ENCODE data around the gene TM9SF3.
"Not testable (repeated sequence)": the region's sequence is repeated elsewhere in the genome, so short reads cannot be mapped to it uniquely, and the experiment has no call there.

The TM9SF3 gene

GRCh38 chr10:96556003-96556402, 30.8 kb downstream of the TM9SF3 start:
- no peaks in the 10 kb centered on the region for H3K27me3 ChIP-seq (replicated peaks in 2 of 5; ENCODE audit: control insufficient read depth in 4 of 5, insufficient read depth in 5 of 5, low read length in 4 of 5)
- POLR2A ChIA-PET = no interaction called here
- DNase-seq = peak; percentile 30 to 59 (median 54)
- no peaks in the 10 kb centered on the region for H3K9me3 ChIP-seq (ENCODE audit: control extremely low read depth in 1 of 5, control insufficient read depth in 4 of 5, insufficient read depth in 2 of 5, low read depth in 1 of 5, low read length in 4 of 5)
- no peak overlapping the region for H3K4me3 ChIP-seq (ENCODE audit: control insufficient read depth in 1 of 7, extremely low read depth in 1 of 7, insufficient read depth in 4 of 7, low read depth in 2 of 7, low read length in 6 of 7)
- H3K27ac ChIP-seq (ENCODE audit: insufficient read depth in 1 of 2, low read depth in 1 of 2, low read length in 2 of 2, poor library complexity in 1 of 2, severe bottlenecking in 2 of 2) = no peak overlapping the region
- no peaks in the 10 kb centered on the region for H3K4me1 ChIP-seq (ENCODE audit: control extremely low read depth in 1 of 4, control insufficient read depth in 4 of 4, insufficient read depth in 4 of 4, low read length in 3 of 4)
- CTCF ChIA-PET = interaction anchor here (0.9 to 2.4 kb wide), 10 partner anchors 10 to 181 kb away, joined by 3 to 10 read pairs (median 4); no protein-coding TSS in a partner anchor
- H3K36me3 ChIP-seq (ENCODE audit: control insufficient read depth in 4 of 4, insufficient read depth in 4 of 4, low read length in 3 of 4) = peaks cover 15 to 54% (median 36%) of the 10 kb centered on the region in 4 experiments
- WGBS (ENCODE audit: insufficient coverage) = 86% methylated on average over 1 of the region's 1 CpG

DNA sequence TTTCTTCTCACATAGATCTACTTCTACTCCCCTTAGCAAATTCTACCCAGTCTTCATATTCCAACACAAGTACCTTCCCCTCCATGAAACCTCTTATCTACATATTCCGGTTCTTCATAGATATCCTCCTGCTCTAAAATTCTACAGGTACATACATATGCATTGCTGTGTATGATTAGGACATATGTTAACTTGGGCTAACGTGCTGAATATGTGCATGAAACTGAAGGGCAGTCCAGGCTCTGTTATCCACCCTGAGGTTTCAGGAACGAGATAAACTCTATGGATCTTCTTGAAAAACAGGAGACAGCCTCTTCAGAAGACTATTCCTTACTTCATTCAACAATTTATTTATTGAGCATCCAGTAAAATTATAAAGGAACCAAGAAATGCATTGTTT, 31.5 kb downstream of the TM9SF3 start:
- Histone ChIP-seq H3K4me3 (ENCODE audit: control insufficient read depth in 1 of 7, extremely low read depth in 1 of 7, insufficient read depth in 4 of 7, low read depth in 2 of 7, low read length in 6 of 7) (no peak overlapping the region), H3K9me3 (ENCODE audit: control extremely low read depth in 1 of 5, control insufficient read depth in 4 of 5, insufficient read depth in 2 of 5, low read depth in 1 of 5, low read length in 4 of 5) (no peaks in the 10 kb centered on the region), H3K27ac (ENCODE audit: insufficient read depth in 1 of 2, low read depth in 1 of 2, low read length in 2 of 2, poor library complexity in 1 of 2, severe bottlenecking in 2 of 2) (no peak overlapping the region), H3K4me1 (ENCODE audit: control extremely low read depth in 1 of 4, control insufficient read depth in 4 of 4, insufficient read depth in 4 of 4, low read length in 3 of 4) (no peaks in the 10 kb centered on the region), H3K36me3 (ENCODE audit: control insufficient read depth in 4 of 4, insufficient read depth in 4 of 4, low read length in 3 of 4) (peaks cover 16 to 50% (median 37%) of the 10 kb centered on the region in 4 experiments), H3K27me3 (replicated peaks in 2 of 5; ENCODE audit: control insufficient read depth in 4 of 5, insufficient read depth in 5 of 5, low read length in 4 of 5) (no peaks in the 10 kb centered on the region)
- no peak for DNase-seq
- WGBS (ENCODE audit: insufficient coverage) = 100% methylated on average over 2 of the region's 3 CpGs
- CTCF ChIA-PET = interaction anchor here (1.0 to 1.4 kb wide), 2 partner anchors 161 to 181 kb away, joined by 4 to 5 read pairs; no protein-coding TSS in a partner anchor
- POLR2A ChIA-PET = no interaction called here

GRCh38 chr10:96548589-96548988, 38.2 kb downstream of the TM9SF3 start:
- no peak overlapping the region for H3K4me3 ChIP-seq (ENCODE audit: control insufficient read depth in 1 of 7, extremely low read depth in 1 of 7, insufficient read depth in 4 of 7, low read depth in 2 of 7, low read length in 6 of 7)
- H3K4me1 ChIP-seq (ENCODE audit: control extremely low read depth in 1 of 4, control insufficient read depth in 4 of 4, insufficient read depth in 4 of 4, low read length in 3 of 4) = no peaks in the 10 kb centered on the region
- POLR2A ChIA-PET = no interaction called here
- H3K9me3 ChIP-seq (ENCODE audit: control extremely low read depth in 1 of 5, control insufficient read depth in 4 of 5, insufficient read depth in 2 of 5, low read depth in 1 of 5, low read length in 4 of 5) = no peaks in the 10 kb centered on the region
- H3K27me3 ChIP-seq (replicated peaks in 2 of 5; ENCODE audit: control insufficient read depth in 4 of 5, insufficient read depth in 5 of 5, low read length in 4 of 5) = no peaks in the 10 kb centered on the region
- CTCF ChIA-PET = interaction anchor here (0.6 kb wide), 1 partner anchor 33 kb away, joined by 4 read pairs; no protein-coding TSS in a partner anchor
- peaks cover 20 to 61% (median 42%) of the 10 kb centered on the region in 4 experiments for H3K36me3 ChIP-seq (ENCODE audit: control insufficient read depth in 4 of 4, insufficient read depth in 4 of 4, low read length in 3 of 4)
- H3K27ac ChIP-seq (ENCODE audit: insufficient read depth in 1 of 2, low read depth in 1 of 2, low read length in 2 of 2, poor library complexity in 1 of 2, severe bottlenecking in 2 of 2) = no peak overlapping the region
- DNase-seq = peak in 2 of 3 donors; percentile 10 to 13
- no CpG with 5 or more reads among the region's 5 CpGs for WGBS (ENCODE audit: insufficient coverage)

DNA sequence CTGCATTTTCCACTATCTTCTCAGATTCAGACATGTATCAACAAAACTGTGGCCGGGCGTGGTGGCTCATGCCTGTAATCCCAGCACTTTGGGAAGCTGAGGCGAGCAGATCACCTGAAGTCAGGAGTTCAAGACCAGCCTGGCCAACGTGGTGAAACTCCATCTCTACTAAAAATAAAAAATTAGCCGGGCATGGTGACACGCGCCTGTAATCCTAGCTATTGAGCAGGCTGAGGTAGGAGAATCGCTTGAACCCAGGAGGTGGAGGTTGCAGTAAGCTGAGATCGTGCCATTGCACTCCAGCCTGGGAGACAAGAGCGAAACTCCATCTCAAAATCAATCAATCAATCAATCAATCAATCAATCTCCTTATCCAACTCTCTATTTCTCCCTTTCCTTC, 41.3 kb downstream of the TM9SF3 start:
- H3K36me3 ChIP-seq (ENCODE audit: control insufficient read depth in 4 of 4, insufficient read depth in 4 of 4, low read length in 3 of 4) = peaks cover 22 to 62% (median 41%) of the 10 kb centered on the region in 4 experiments
- CTCF ChIA-PET = interaction anchor here (0.9 to 1.0 kb wide), 2 partner anchors 150 to 170 kb away, joined by 3 to 4 read pairs; no protein-coding TSS in a partner anchor
- H3K9me3 ChIP-seq (ENCODE audit: control extremely low read depth in 1 of 5, control insufficient read depth in 4 of 5, insufficient read depth in 2 of 5, low read depth in 1 of 5, low read length in 4 of 5); DNase-seq; H3K4me1 ChIP-seq (ENCODE audit: control extremely low read depth in 1 of 4, control insufficient read depth in 4 of 4, insufficient read depth in 4 of 4, low read length in 3 of 4); POLR2A ChIA-PET; H3K27ac ChIP-seq (ENCODE audit: insufficient read depth in 1 of 2, low read depth in 1 of 2, low read length in 2 of 2, poor library complexity in 1 of 2, severe bottlenecking in 2 of 2); H3K4me3 ChIP-seq (ENCODE audit: control insufficient read depth in 1 of 7, extremely low read depth in 1 of 7, insufficient read depth in 4 of 7, low read depth in 2 of 7, low read length in 6 of 7); H3K27me3 ChIP-seq (replicated peaks in 2 of 5; ENCODE audit: control insufficient read depth in 4 of 5, insufficient read depth in 5 of 5, low read length in 4 of 5): not testable (repeated sequence)
- WGBS (ENCODE audit: insufficient coverage) = 100% methylated on average over 5 of the region's 10 CpGs

DNA sequence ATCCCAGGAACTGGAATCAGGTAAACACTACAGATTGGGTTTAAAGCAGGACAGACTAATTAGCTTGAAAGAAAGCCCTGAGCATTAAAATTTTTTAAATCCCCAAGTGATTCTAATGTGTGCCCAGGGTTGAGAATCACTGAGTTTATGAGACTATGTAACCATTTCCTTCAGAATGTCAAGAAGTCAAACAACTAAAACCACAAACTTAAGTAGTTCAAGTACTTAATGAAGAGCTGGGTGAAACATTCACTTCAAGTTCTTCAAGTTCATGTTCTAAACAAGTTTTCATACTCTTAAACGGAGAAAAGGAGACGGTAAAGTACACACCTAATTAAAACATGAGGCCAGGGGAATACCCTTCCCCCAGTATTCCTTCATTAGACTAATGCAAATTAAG, 44.9 kb downstream of the TM9SF3 start:
- DNase-seq = no peak
- ChIA-PET POLR2A (no interaction called here), CTCF (no interaction called here)
- Histone ChIP-seq H3K27ac (ENCODE audit: insufficient read depth in 1 of 2, low read depth in 1 of 2, low read length in 2 of 2, poor library complexity in 1 of 2, severe bottlenecking in 2 of 2) (no peak overlapping the region), H3K36me3 (ENCODE audit: control insufficient read depth in 4 of 4, insufficient read depth in 4 of 4, low read length in 3 of 4) (peaks cover 11 to 65% (median 37%) of the 10 kb centered on the region in 4 experiments), H3K4me1 (ENCODE audit: control extremely low read depth in 1 of 4, control insufficient read depth in 4 of 4, insufficient read depth in 4 of 4, low read length in 3 of 4) (no peaks in the 10 kb centered on the region), H3K4me3 (ENCODE audit: control insufficient read depth in 1 of 7, extremely low read depth in 1 of 7, insufficient read depth in 4 of 7, low read depth in 2 of 7, low read length in 6 of 7) (no peak overlapping the region), H3K9me3 (ENCODE audit: control extremely low read depth in 1 of 5, control insufficient read depth in 4 of 5, insufficient read depth in 2 of 5, low read depth in 1 of 5, low read length in 4 of 5) (peaks cover 0 to 7% (median 0%) of the 10 kb centered on the region in 5 experiments), H3K27me3 (replicated peaks in 2 of 5; ENCODE audit: control insufficient read depth in 4 of 5, insufficient read depth in 5 of 5, low read length in 4 of 5) (no peaks in the 10 kb centered on the region)
- WGBS (ENCODE audit: insufficient coverage) = 100% methylated on average over 2 of the region's 2 CpGs

GRCh38 chr10:96540240-96540639, 46.6 kb downstream of the TM9SF3 start:
- no peak overlapping the region for H3K4me3 ChIP-seq (ENCODE audit: control insufficient read depth in 1 of 7, extremely low read depth in 1 of 7, insufficient read depth in 4 of 7, low read depth in 2 of 7, low read length in 6 of 7)
- peaks cover 0 to 7% (median 0%) of the 10 kb centered on the region in 5 experiments for H3K9me3 ChIP-seq (ENCODE audit: control extremely low read depth in 1 of 5, control insufficient read depth in 4 of 5, insufficient read depth in 2 of 5, low read depth in 1 of 5, low read length in 4 of 5)
- CTCF ChIA-PET = no interaction called here
- no peak overlapping the region for H3K27ac ChIP-seq (ENCODE audit: insufficient read depth in 1 of 2, low read depth in 1 of 2, low read length in 2 of 2, poor library complexity in 1 of 2, severe bottlenecking in 2 of 2)
- H3K4me1 ChIP-seq (ENCODE audit: control extremely low read depth in 1 of 4, control insufficient read depth in 4 of 4, insufficient read depth in 4 of 4, low read length in 3 of 4) = no peaks in the 10 kb centered on the region
- POLR2A ChIA-PET = interaction anchor here (0.7 kb wide), 1 partner anchor 154 kb away, joined by 3 read pairs; no protein-coding TSS in a partner anchor
- no peaks in the 10 kb centered on the region for H3K27me3 ChIP-seq (replicated peaks in 2 of 5; ENCODE audit: control insufficient read depth in 4 of 5, insufficient read depth in 5 of 5, low read length in 4 of 5)
- 100% methylated on average over 2 of the region's 3 CpGs for whole genome bisulfite sequencing (ENCODE audit: insufficient coverage)
- no peak for DNase-seq
- H3K36me3 ChIP-seq (ENCODE audit: control insufficient read depth in 4 of 4, insufficient read depth in 4 of 4, low read length in 3 of 4) = peaks cover 12 to 48% (median 29%) of the 10 kb centered on the region in 4 experiments

DNA sequence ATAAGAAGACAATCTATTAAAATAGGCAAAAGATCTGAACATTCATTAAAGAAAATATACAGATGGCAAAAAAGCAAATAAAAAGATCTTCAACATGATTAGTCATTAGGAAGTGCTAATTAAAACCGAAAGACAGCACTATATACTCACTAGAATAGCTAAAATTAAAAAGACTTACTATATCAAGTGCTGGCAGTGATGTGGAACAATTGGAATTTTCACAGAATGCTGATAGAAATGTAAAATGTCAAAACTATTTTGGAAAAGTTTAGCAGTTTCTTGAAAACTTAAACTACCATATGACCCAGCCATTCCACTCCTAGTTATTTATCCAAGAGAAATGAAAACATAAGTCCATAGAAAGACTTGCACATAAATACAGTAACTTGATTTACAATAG, 48.1 kb downstream of the TM9SF3 start:
- H3K36me3 ChIP-seq (ENCODE audit: control insufficient read depth in 4 of 4, insufficient read depth in 4 of 4, low read length in 3 of 4) = peaks cover 8 to 43% (median 24%) of the 10 kb centered on the region in 4 experiments
- no peak overlapping the region for H3K27ac ChIP-seq (ENCODE audit: insufficient read depth in 1 of 2, low read depth in 1 of 2, low read length in 2 of 2, poor library complexity in 1 of 2, severe bottlenecking in 2 of 2)
- H3K4me1 ChIP-seq (ENCODE audit: control extremely low read depth in 1 of 4, control insufficient read depth in 4 of 4, insufficient read depth in 4 of 4, low read length in 3 of 4) = no peaks in the 10 kb centered on the region
- no peaks in the 10 kb centered on the region for H3K27me3 ChIP-seq (replicated peaks in 2 of 5; ENCODE audit: control insufficient read depth in 4 of 5, insufficient read depth in 5 of 5, low read length in 4 of 5)
- H3K9me3 ChIP-seq (ENCODE audit: control extremely low read depth in 1 of 5, control insufficient read depth in 4 of 5, insufficient read depth in 2 of 5, low read depth in 1 of 5, low read length in 4 of 5) = peaks cover 0 to 7% (median 0%) of the 10 kb centered on the region in 5 experiments
- H3K4me3 ChIP-seq (ENCODE audit: control insufficient read depth in 1 of 7, extremely low read depth in 1 of 7, insufficient read depth in 4 of 7, low read depth in 2 of 7, low read length in 6 of 7) = no peak overlapping the region
- ChIA-PET POLR2A (no interaction called here), CTCF (no interaction called here)
- WGBS (ENCODE audit: insufficient coverage) = no CpG with 5 or more reads among the region's 1 CpG
- DNase-seq = no peak
